ENCODE measurements around the gene OGFR. TPM values are rescaled to one million over a fixed set of nuclear protein-coding genes. Genes with fewer than 3 reads are reported as not detected.

The OGFR gene
- total RNA-seq, 1 donor from 2014 or later, result 50.8 TPM

- no peak for DNase-seq (ENCODE audit: low spot score)
Observed at GRCh38 chr20:62815066-62815991, 10.7 kb downstream of the OGFR start.

DNA sequence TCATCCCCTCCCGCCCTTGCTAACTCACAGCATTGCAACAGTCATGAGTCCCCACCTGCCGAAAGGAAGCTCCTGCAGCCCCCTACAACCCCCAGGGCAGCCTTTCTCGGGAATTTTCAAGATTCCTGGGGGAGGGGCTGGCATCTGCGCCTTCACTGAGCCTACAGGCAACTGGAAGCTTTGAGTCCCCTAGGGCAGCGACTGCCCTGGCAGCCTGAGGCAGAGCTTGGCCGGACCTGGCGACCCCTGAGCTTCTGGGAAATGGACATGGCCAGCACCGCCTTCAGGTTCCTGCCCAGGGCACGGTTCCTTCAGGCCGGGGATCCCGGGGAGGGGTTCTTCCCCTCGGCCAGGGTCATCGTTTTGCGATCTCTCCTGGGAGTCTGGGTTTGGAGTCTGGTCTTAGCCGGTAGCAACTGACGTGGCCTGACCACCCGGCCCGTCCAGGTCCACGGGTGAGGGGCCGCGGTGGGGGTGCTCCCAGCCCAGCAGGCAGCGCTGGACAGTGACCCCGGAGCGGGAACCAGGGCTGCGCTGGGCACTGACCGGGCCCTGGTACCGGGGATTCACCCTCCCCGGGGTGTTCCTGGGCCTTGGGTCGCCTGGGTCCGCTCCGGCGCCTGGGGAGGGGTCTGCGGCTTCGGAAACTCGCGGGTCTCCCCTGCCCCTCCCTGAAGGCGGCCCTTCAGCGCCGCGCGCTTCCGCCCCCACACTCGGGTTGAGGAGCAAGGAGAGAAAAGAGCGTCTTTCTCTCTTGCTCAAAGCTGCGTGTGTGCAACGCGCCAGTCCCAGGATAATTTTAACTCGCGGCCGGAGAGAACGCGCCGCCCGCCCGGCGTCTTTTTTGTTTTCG lies 11.6 kb downstream of the OGFR start:
- no peak for DNase-seq (ENCODE audit: low spot score)

- DNase-seq (ENCODE audit: low spot score), result no peak
Observed at GRCh38 chr20:62816884-62817873, 12.5 kb downstream of the OGFR start, which contains the start of gene COL9A3. COL9A3 (plus strand) TSS chr20:62817050; CDS start chr20:62817065, 15 bp downstream.

DNA sequence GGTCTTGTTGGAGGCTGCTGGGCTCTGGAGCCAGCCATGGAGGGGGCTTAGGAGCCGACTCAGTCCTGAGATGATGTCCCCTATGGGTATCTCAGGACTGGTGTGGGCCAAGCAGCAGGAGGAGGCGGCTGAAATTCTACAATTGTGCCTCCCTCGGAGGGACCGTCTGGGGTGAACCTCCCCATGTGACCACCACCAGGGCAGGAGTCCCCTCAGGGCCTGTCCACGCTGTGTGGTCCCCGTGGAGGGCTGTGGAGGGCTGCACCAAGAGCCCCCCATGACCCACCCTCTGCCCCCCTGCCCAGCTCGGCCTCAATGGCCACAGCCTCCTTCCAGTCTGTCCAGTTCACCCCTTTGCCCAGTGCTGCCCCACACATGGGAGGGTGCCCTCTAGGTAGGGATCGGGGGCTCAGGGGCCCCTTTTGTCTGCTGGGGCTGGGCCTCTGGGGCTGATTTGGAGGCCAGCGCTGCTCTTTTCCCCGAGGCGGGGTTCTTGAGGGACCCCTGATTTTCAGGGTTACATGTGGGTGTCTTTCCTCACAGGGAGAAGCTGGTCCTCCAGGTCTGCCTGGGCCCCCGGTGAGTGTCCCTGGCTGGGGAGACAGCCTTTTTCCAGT lies 13.4 kb downstream of the OGFR start:
- no peak for DNase-seq (ENCODE audit: low spot score)

DNA sequence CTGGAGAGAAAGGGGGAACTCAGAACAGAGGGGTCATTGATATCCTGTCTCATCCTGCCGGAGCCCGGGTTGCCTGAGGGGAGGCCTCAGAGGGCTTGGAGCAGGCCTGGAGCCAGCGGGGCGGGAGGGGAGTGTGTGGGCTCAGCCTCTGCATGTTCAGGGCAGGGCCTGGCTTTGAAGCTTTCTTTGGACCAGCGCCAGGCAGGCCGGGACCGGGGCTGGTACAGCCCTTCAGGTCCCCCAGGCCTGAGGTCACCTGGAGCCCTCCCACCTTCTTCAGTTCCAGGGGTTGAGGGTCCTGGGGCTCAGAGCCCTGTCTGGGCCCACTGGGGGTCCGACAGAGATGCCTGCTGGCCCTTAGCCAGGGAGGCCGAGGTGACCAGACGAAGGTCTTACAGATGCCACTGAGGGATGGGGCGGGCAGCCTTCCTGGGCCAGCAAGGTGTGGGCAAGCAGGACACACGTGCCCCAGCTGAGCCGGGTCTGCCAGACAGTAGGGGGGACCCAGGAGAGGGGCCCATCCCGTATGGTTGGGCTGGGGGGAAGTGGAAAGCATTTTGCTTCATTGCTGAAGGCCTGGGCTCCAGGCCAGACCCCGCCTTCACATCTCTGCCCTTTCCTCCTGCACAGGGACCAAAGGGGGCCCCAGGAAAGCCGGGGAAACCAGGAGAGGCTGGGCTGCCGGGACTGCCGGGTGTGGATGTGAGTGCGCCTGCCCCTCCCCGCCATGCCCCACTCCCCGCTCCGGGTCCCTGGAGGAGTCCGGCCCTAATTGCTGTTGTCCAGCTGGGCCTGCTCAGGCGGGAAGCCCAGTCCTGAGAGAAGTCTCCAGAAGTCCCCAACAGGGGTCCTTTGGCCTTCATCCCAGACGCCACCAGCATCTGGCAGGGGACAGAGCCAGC lies 14.2 kb downstream of the OGFR start:
- no peak for DNase-seq (ENCODE audit: low spot score)

GRCh38 chr20:62819494-62820174 lies 15.0 kb downstream of the OGFR start:
- no peak for DNase-seq (ENCODE audit: low spot score)

DNA sequence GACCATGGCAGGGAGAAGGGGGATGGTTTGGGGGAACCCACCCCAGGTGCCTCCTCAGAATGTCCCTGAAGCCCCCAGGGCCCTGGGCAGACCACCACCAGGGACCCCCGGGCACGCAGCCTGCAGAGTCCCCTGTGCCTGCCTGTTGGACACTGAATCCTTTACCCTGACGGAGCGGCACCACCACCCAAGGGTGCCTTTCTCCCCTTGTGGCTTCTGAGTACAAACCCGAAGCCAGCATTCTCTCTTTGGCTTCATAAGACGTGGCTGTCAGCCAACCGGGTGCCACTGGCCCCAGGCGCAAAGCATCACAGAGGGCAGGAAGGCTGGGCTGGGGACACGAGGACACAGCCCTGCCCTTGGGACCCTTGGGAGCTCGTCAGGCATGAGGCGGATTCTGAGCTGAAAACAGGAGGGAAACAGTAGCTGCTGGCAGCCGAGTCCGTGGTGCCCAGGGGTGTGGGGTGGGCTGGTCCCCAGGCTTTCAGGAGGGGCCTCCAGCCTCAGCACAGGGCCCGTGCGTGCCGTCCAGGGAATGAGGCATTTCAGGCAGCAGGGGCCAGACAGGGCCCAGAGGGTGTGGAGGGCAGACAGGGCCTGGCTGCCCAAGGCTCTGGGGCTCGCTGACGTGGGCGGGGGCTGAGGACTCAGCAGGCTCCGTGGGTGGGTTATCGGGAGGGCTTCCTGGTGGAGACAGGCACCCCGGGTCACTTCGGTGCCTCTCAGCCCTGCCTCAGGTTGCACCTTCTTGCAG lies 15.8 kb downstream of the OGFR start:
- no peak for DNase-seq (ENCODE audit: low spot score)

DNA sequence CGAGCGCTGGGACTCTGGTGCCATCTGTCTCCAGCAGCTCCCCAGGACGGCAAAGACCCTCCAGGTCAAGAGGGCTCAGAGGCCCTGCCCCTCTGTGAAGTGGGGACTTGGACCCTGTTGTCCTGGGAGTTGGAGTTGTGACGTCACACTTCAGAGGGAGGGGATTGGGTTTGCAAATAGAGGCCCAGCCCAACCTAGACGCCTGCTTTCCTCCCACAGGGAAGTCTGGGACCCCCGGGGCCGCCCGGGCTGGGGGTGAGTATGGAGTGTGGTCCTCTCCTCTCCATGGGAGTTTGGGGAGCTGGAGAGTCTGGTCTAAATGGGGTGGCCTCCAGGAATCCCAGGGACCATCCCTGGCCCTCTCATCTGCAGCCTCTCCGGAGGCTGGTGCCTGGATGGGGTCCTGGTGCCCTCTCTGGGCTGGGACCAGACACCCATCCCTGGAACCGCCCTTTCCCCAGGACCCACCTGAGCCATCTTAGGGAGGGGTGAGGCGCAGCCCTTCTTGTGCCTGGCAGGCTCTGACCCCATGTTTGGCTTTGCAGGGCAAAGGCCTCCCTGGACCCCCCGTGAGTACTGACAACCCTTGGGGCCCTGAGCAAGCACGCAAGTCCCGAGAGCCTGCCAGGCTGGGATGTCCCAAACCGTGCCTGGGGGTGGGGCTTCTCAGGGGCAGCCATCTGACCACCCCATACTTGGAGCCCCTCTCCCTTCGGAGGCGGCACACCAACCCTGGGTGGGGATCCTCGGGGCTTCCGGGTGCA lies 16.5 kb downstream of the OGFR start:
- no peak for DNase-seq (ENCODE audit: low spot score)

- no peak for DNase-seq (ENCODE audit: low spot score)
Observed at GRCh38 chr20:62821726-62822210, 17.1 kb downstream of the OGFR start.

- DNase-seq (ENCODE audit: low spot score), result no peak
Observed at GRCh38 chr20:62822239-62822787, 17.7 kb downstream of the OGFR start.

GRCh38 chr20:62822788-62823651 lies 18.4 kb downstream of the OGFR start:
- no peak for DNase-seq (ENCODE audit: low spot score)

- no peak for DNase-seq (ENCODE audit: low spot score)
Observed at GRCh38 chr20:62823688-62824475, 19.2 kb downstream of the OGFR start.

- DNase-seq (ENCODE audit: low spot score), result peak; percentile 46
Observed at GRCh38 chr20:62824476-62825332, 20.1 kb downstream of the OGFR start.

- DNase-seq (ENCODE audit: low spot score), result no peak
Observed at GRCh38 chr20:62825333-62825985, 20.8 kb downstream of the OGFR start.

Data from mucosa of gallbladder (tissue), 1 donor.